SU-DHL-6 (cell line): ENCODE results near the gene XPO5.

ENCODE experiments used
- CTCF ChIP-seq: fragments of 200-600 bp; sonication (generic); IDR thresholded peaks from one replicate; pipeline ENCODE4 v1.5.1; 2017; ENCODE audit warnings: antibody characterized with exemption, mild to moderate bottlenecking, low read length, moderate library complexity; ENCODE audit not compliant: insufficient read depth, poor library complexity, severe bottlenecking
- EZH2phosphoT487 ChIP-seq: fragments of 200-600 bp; sonication (generic), shearing (Covaris generic); conservative IDR thresholded peaks from 2 replicates; pipeline ENCODE4 v1.6.1; 2018; ENCODE audit warnings: mild to moderate bottlenecking, antibody characterized with exemption, low read length, moderate library complexity, mixed read lengths

DNA sequence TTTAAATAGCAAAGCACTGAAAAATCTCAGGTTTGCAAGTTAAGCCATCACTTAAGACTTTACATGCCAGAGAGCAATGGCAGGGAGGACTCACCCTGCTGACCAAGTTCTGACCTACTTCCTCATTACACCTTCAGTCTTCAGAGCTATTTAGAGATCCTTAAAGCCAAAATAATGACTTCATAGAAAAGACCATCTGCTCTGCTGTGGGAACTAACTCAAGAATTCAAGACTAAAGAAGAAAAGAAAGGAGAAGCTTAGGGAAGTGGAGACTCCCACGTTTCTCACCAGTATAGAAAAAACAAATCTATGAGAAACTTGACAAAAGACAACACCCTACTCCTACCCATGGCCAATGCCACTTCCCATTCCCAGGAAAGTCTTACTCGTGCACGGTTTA lies 28.6 kb downstream of the XPO5 start:
- TF ChIP-seq CTCF (no peak), EZH2phosphoT487 (no peak)
